GM10266 (cell line): Measurements from ENCODE around the gene RBP3.

Experiments used
- DNase-seq: peaks from one replicate; pipeline ENCODE4 v3.0.0; 2012; ENCODE audit errors: extremely low spot score
- CTCF ChIP-seq: IDR thresholded peaks from 2 replicates; pipeline ENCODE4 v1.5.1; 2012; ENCODE audit warnings: mild to moderate bottlenecking, low read depth; ENCODE audit not compliant: control insufficient read depth, insufficient read depth; ENCODE audit errors: missing control alignments

Gene RBP3

GRCh38 chr10:47311193-47311931, 36.8 kb upstream of the RBP3 start:
- no peak for DNase-seq
- TF ChIP-seq CTCF: no peak

- TF ChIP-seq CTCF: peak; percentile 91
- DNase-seq: peak; percentile 86
These were observed 36.1 kb upstream of the RBP3 start for GRCh38 chr10:47311932-47312662.

- no peak for TF ChIP-seq CTCF
These were observed 35.5 kb upstream of the RBP3 start for GRCh38 chr10:47312663-47312995.

GRCh38 chr10:47314416-47314970, 33.7 kb upstream of the RBP3 start:
- no peak for TF ChIP-seq CTCF
- DNase-seq: no peak

More at GRCh38 chr10:47312663-47312995, 35.5 kb upstream of the RBP3 start:
- no peak for DNase-seq

- DNase-seq: no peak
- TF ChIP-seq CTCF: no peak
These were observed 32.7 kb upstream of the RBP3 start for GRCh38 chr10:47315421-47315820.

- DNase-seq: no peak
- TF ChIP-seq CTCF: no peak
These were observed 32.0 kb upstream of the RBP3 start for GRCh38 chr10:47316131-47316530.

- TF ChIP-seq CTCF: no peak
- DNase-seq: no peak
These were observed 30.9 kb upstream of the RBP3 start for GRCh38 chr10:47317251-47317650.
